Fibroblast of lung (primary cell): ENCODE measurements around the gene CIB1. TPM values are rescaled to one million over a fixed set of nuclear protein-coding genes. Genes with fewer than 3 reads are reported as not detected.
A peak's percentile ranks its signal among the peaks of the same experiment; 100 is the strongest.

Experiments
- DNase-seq, 2 donors: peaks; one replicate each; pipeline versions ENCODE4 v3.0.0 to v3.0.0-alpha.2; 2010; ENCODE audit warnings: low read depth in 2 of 2
- H2AFZ ChIP-seq: 2 replicates; pipeline ENCODE4 v1.5.1; 2012; ENCODE audit warnings: low read length, control low read depth, inconsistent platforms
- H3K27ac ChIP-seq: 2 replicates; pipeline ENCODE4 v1.5.1; 2011; ENCODE audit warnings: low read length, control low read depth; ENCODE audit not compliant: insufficient read depth
- H3K27me3 ChIP-seq: 2 replicates; pipeline ENCODE4 v1.5.1; 2011; ENCODE audit warnings: mild to moderate bottlenecking, low read length; ENCODE audit not compliant: control insufficient read depth, insufficient read depth
- H3K36me3 ChIP-seq: 2 replicates; pipeline ENCODE4 v1.5.1; 2011; ENCODE audit warnings: low read length; ENCODE audit not compliant: control insufficient read depth, insufficient read depth
- H3K4me1 ChIP-seq: 2 replicates; pipeline ENCODE4 v1.5.1; 2011; ENCODE audit warnings: low read length; ENCODE audit not compliant: control insufficient read depth, insufficient read depth; ENCODE audit errors: extremely low read depth
- H3K4me2 ChIP-seq: 2 replicates; pipeline ENCODE4 v1.5.1; 2011; ENCODE audit warnings: low read length, control low read depth; ENCODE audit not compliant: insufficient read depth; ENCODE audit errors: extremely low read depth
- H3K4me3 ChIP-seq, 4 experiments: fragments of 200-600 bp in 1 of 4; sonication (generic) in 1 of 4; replicated peaks in 1 of 4; 2 replicates each; pipeline ENCODE4 v1.5.1; 2011 to 2016; ENCODE audit warnings: low read length in 4 of 4, low read depth in 3 of 4, mild to moderate bottlenecking in 3 of 4, control low read depth in 2 of 4, inconsistent platforms in 1 of 4, mixed read lengths in 1 of 4; ENCODE audit not compliant: insufficient read depth in 1 of 4; ENCODE audit errors: control extremely low read depth in 1 of 4
- H3K79me2 ChIP-seq: 2 replicates; pipeline ENCODE4 v1.5.1; 2012; ENCODE audit warnings: mild to moderate bottlenecking, low read length, inconsistent platforms; ENCODE audit not compliant: control insufficient read depth, insufficient read depth
- H3K9ac ChIP-seq: 2 replicates; pipeline ENCODE4 v1.5.1; 2011; ENCODE audit warnings: mild to moderate bottlenecking, low read length, control low read depth; ENCODE audit not compliant: insufficient read depth
- H3K9me3 ChIP-seq: 2 replicates; pipeline ENCODE4 v1.5.1; 2012; ENCODE audit warnings: low read depth, low read length; ENCODE audit not compliant: control insufficient read depth, insufficient read depth
- H4K20me1 ChIP-seq: 2 replicates; pipeline ENCODE4 v1.5.1; 2011; ENCODE audit warnings: low read length; ENCODE audit not compliant: control insufficient read depth, insufficient read depth; ENCODE audit errors: extremely low read depth
- EZH2 ChIP-seq: IDR thresholded peaks from 2 replicates; pipeline ENCODE4 v1.5.1; 2012; ENCODE audit warnings: low read length, control low read depth, mild to moderate bottlenecking; ENCODE audit errors: missing control alignments
- polyA plus RNA-seq, 2 donors: library from polyadenylated mRNA; depleted of rRNA in 1 of 2; stranded (reverse) in 1 of 2; unstranded in 1 of 2; fragments of >200 nt; gene quantifications; 2 replicates each; pipeline ENCODE4 v1.2.1, GENCODE V29; 2011 to 2012; ENCODE audit warnings: missing spikeins in 1 of 2
- total RNA-seq: library from RNA; depleted of rRNA; stranded (reverse); fragments of >200 nt; gene quantifications from 2 replicates; pipeline ENCODE4 v1.2.1, GENCODE V29; 2014
- TF ChIP-seq, protein P1 (sequence below), 2 donors: IDR thresholded peaks in 1 of 2; conservative IDR thresholded peaks in 1 of 2; 1 replicate in 1 of 2; 2 replicates in 1 of 2; pipeline ENCODE4 v1.5.1; 2011 to 2012; ENCODE audit warnings: low read length in 2 of 2, control low read depth in 1 of 2, inconsistent platforms in 1 of 2, low read depth in 1 of 2, mild to moderate bottlenecking in 1 of 2

The CIB1 gene
- total and polyA plus RNA-seq, 2 donors (not counting 1 experiment from before 2014, with no cell fraction given) = 27.7 to 42.7 TPM

- peaks cover 4% of the 10 kb centered on the region for H3K4me1 ChIP-seq
- no peak for DNase-seq
- no peaks in the 10 kb centered on the region for H3K27me3 ChIP-seq
- no peaks in the 10 kb centered on the region for H4K20me1 ChIP-seq
- H3K27ac ChIP-seq = no peak overlapping the region
- no peaks in the 10 kb centered on the region for H3K79me2 ChIP-seq
- no peaks in the 10 kb centered on the region for H3K36me3 ChIP-seq
- no peak overlapping the region for H3K9ac ChIP-seq
- H2AFZ ChIP-seq = no peak overlapping the region
- no peak for TF ChIP-seq EZH2
- TF ChIP-seq, protein P1, sequence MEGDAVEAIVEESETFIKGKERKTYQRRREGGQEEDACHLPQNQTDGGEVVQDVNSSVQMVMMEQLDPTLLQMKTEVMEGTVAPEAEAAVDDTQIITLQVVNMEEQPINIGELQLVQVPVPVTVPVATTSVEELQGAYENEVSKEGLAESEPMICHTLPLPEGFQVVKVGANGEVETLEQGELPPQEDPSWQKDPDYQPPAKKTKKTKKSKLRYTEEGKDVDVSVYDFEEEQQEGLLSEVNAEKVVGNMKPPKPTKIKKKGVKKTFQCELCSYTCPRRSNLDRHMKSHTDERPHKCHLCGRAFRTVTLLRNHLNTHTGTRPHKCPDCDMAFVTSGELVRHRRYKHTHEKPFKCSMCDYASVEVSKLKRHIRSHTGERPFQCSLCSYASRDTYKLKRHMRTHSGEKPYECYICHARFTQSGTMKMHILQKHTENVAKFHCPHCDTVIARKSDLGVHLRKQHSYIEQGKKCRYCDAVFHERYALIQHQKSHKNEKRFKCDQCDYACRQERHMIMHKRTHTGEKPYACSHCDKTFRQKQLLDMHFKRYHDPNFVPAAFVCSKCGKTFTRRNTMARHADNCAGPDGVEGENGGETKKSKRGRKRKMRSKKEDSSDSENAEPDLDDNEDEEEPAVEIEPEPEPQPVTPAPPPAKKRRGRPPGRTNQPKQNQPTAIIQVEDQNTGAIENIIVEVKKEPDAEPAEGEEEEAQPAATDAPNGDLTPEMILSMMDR (conservative IDR thresholded peaks at IDR 0.05 in 1 of 2, IDR thresholded peaks at IDR 0.05 in 1 of 2; ENCODE audit: low read depth in 1 of 2, low read length in 2 of 2) = no peak
- H3K9me3 ChIP-seq = no peaks in the 10 kb centered on the region
- H3K4me3 ChIP-seq = peak overlapping the region in 2 of 4 experiments; percentile 66 to 70
- peak overlapping the region; percentile 92 for H3K4me2 ChIP-seq
Observed at GRCh38 chr15:90248789-90249202, 15.1 kb upstream of the CIB1 start.

- no peak for DNase-seq
Observed at GRCh38 chr15:90243943-90244639, 10.3 kb upstream of the CIB1 start.

DNA sequence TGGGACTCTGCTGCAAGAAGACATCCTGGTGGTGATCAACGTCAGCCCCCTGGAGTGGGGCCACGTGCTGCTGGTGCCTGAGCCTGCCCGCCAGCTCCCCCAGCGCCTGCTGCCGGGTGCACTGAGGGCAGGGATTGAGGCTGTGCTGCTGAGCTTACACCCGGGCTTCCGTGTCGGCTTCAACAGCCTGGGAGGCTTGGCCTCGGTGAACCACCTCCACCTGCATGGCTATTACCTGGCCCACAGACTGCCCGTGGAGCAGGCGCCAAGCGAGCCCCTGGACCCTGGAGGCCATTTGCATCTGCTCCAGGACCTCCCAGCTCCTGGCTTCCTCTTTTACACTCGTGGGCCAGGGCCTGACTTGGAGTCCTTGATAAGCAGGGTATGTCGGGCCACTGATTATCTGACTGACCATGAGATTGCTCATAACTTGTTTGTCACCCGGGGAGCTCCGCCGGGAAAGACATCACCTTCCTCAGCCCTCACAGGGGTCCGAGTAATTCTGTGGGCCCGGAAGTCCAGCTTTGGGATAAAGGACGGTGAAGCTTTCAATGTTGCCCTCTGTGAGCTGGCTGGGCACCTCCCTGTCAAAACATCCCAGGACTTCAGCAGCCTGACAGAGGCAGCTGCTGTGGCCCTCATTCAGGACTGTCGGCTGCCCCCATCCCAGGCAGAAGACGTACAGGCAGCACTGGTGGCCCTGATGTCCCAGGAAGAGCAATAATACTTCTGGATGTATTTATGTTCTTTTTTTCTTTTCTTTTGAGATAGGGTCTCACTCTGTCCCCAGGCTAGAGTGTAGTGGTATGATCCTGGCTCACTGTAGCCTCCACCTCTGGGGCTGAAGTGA, 7.8 kb upstream of the CIB1 start:
- Histone ChIP-seq H3K79me2 (no peaks in the 10 kb centered on the region), H3K9ac (no peak overlapping the region), H4K20me1 (no peaks in the 10 kb centered on the region), H3K4me1 (no peaks in the 10 kb centered on the region), H3K27ac (no peak overlapping the region), H3K4me2 (no peak overlapping the region), H3K9me3 (no peaks in the 10 kb centered on the region), H3K36me3 (no peaks in the 10 kb centered on the region), H3K4me3 (no peak overlapping the region), H3K27me3 (no peaks in the 10 kb centered on the region), H2AFZ (no peak overlapping the region)
- DNase-seq = no peak
- no peak for TF ChIP-seq EZH2
- TF ChIP-seq, protein P1 (conservative IDR thresholded peaks at IDR 0.05 in 1 of 2, IDR thresholded peaks at IDR 0.05 in 1 of 2; ENCODE audit: low read depth in 1 of 2, low read length in 2 of 2) = no peak

More at GRCh38 chr15:90243943-90244639, 10.3 kb upstream of the CIB1 start:
- Histone ChIP-seq H3K4me2 (no peak overlapping the region), H4K20me1 (no peaks in the 10 kb centered on the region), H3K36me3 (no peaks in the 10 kb centered on the region), H3K9ac (no peak overlapping the region), H3K27ac (no peak overlapping the region), H3K4me3 (no peak overlapping the region), H3K4me1 (peaks cover 2% of the 10 kb centered on the region), H3K79me2 (no peaks in the 10 kb centered on the region), H2AFZ (no peak overlapping the region), H3K27me3 (no peaks in the 10 kb centered on the region), H3K9me3 (no peaks in the 10 kb centered on the region)
- TF ChIP-seq, protein P1 (conservative IDR thresholded peaks at IDR 0.05 in 1 of 2, IDR thresholded peaks at IDR 0.05 in 1 of 2; ENCODE audit: low read depth in 1 of 2, low read length in 2 of 2) = no peak
- no peak for TF ChIP-seq EZH2
